ENCODE measurements around the gene HAUS3.

HAUS3 gene

DNA sequence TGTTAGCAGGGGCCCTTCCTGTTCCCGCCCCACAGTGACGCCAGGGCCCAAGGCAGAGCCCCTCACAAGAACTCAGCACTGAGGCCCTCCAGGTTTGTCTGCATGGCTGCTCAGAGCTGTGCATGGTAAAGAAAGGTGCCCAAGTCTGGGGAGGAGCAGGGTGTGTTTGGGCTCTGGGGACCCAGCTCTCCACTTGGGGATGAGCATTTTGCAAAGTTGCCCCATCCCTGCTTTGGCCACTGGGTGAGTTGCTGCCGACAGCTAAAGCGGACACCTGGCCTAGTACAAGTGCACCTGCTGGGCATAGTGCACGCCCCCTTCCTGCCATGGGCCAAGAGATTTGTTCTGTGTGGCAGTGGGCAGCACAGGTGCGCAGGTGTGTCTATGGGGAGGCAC, 22.0 kb upstream of the HAUS3 start:
- no peak for DNase-seq (ENCODE audit: low read depth, low spot score)

DNA sequence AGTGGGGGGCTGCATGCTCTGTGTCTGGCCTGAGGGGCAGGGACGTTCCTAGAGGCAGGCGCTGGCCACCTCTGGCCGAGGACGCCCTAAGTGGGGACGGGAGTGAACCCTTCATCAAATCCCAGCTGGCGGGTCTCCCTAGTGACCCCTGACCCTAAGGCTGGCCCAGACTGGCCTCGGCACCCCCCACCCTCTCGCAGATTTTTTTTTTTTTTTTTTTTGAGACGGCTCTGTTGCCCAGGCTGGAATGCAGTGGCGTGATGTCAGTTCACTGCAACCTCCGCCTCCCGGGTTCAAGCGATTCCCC, 21.0 kb upstream of the HAUS3 start:
- DNase-seq (ENCODE audit: low read depth, low spot score): no peak

GRCh38 chr4:2262145-2262943, 20.4 kb upstream of the HAUS3 start:
- DNase-seq (ENCODE audit: low read depth, low spot score): peak; percentile 95

- DNase-seq (ENCODE audit: low read depth, low spot score): no peak
Measured at GRCh38 chr4:2261853-2262144, 19.9 kb upstream of the HAUS3 start, which contains the start of gene MXD4. MXD4 (minus strand) TSS chr4:2262109; CDS start chr4:2261980, 129 bp downstream.

GRCh38 chr4:2261110-2261852, 19.4 kb upstream of the HAUS3 start:
- DNase-seq (ENCODE audit: low read depth, low spot score): no peak

DNA sequence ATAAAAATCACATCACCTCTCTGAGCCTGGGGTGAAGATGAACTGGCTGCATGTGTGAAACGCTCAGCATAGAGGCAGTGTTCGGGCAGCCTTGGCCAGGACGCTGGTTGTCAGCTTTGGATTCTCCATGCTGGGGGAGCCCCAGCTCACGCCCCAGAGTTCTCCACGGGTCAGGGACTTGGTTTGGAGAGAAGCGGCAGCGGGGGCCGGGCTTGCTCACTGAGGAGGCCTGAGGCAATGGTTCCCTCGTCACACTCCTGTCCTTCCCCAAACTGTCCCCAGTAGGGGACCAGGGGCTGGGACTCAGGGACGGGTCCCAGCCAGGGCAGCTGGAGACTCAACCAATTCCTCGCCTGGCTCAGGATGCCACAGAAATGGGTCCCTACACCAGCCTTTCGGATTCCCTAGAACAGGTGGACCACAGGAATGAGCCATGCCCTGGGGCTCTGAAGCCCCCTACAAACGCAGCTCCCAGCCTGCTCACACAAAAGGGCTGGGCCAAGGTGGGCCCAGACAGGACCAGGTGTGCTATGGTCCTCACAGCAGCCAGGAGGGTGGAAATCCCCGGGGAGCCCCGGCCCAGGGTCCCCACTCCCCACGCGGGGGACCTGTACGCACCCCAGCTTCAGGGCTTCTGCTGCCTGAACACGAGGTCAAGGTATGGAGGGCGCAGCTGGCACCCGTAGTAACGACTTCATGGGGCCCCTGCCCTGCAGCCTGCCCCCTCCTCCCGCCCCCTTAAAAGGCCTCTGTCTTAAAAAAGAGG, 18.6 kb upstream of the HAUS3 start:
- DNase-seq (ENCODE audit: low read depth, low spot score): no peak

DNA sequence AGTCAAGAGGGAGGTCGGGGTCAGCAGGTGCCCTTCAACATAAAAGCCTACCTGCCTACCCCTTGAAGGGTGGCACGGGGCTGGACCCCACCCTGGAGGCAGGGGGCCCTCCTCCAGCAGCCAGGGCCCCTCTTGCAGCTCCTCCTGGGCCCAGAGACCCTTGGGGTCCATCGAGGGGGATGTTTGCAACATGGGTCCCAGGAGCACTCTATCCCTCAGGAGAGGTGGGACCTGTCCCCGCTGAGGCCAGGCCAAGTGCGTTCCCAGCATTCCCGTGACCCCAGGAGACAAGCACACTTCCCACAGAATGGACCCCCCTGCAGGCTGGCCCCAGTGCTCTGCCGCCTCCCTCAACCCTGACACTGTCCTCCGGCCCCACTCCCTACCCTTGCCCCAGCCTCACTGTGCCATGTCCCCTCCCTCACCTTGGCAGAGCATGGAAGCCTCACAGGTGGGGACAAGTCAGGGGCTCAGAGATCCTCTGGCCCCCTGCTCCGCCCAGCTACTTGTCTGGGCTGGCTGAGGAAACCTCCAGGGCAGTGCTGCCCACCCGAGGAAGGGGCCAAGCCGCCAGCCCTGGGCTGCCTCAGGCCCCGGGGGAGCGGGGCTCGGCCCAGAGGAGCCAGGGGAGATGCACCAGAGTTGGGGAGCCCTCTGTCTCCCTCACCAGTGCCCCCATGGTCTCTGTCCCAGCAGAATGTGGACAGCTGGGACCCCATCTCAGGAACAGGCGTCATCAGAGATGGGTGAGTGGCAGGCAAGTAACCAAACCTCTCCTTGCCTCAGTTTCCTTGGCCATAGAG, 17.8 kb upstream of the HAUS3 start:
- DNase-seq (ENCODE audit: low read depth, low spot score): no peak

DNA sequence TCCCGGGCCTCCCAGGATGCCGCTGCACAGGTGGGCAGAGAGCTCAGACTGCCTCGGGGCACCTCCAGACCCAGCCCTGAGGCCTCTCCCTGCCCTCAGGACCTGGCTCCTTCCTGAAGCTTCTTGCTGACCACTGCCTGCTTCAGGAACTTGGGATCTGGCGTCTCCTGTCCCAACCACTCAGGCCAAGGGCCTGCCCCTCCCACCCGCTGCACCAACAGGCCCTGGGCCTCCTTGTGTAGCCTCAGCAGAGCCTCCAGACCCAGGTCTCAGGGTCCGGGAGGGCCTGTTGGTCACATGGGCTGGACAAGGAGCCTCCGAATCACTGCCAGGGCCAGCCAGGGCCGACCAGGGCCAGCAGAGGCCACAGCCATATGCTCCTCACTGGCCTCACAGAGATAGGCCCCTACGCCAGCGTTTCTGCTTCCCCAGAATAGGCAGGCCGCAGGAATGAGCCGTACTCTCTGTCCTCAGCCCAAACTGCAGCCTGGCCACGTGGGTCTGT, 17.2 kb upstream of the HAUS3 start:
- DNase-seq (ENCODE audit: low read depth, low spot score): no peak

- no peak for DNase-seq (ENCODE audit: low read depth, low spot score)
Measured at GRCh38 chr4:2258091-2259035, 16.4 kb upstream of the HAUS3 start.

DNA sequence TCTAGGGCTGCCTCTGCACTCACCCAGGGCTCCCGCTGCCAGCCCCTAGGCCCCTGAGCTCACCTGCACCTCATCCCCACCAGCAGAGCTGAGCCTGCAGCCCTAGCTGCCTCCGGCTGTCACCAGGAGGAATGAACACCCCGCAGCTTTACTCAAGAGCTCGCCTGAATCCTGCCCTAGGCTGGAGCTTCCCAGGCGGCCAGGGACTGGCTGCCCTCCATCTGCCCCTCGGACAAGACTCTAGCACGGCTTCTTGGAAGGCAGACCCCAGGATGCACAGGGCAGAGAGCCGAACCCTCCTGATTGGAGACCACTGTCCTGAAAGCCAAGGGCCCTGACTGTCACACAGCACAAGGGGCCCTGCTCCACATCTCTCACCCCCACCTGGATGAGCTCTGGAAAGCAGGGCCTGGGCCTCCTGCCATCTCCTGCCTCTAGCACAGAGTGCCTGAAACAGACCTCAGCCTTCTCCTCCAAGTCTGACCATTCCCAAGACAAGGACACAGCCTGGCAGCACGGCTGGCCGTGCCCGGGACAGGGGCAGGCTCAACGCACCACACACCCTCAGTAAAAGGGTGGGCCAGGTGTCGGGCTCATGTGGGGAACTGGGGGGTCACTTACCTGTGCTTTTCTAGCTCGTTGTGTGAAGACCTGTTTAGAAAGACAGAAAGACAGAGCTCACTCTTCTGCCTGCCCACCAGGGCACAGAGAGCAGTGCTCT, 15.6 kb upstream of the HAUS3 start:
- DNase-seq (ENCODE audit: low read depth, low spot score): no peak

- no peak for DNase-seq (ENCODE audit: low read depth, low spot score)
Measured at GRCh38 chr4:2256781-2257191, 14.9 kb upstream of the HAUS3 start.

- no peak for DNase-seq (ENCODE audit: low read depth, low spot score)
Measured at GRCh38 chr4:2256156-2256731, 14.3 kb upstream of the HAUS3 start.

- no peak for DNase-seq (ENCODE audit: low read depth, low spot score)
Measured at GRCh38 chr4:2255501-2256155, 13.7 kb upstream of the HAUS3 start.

DNA sequence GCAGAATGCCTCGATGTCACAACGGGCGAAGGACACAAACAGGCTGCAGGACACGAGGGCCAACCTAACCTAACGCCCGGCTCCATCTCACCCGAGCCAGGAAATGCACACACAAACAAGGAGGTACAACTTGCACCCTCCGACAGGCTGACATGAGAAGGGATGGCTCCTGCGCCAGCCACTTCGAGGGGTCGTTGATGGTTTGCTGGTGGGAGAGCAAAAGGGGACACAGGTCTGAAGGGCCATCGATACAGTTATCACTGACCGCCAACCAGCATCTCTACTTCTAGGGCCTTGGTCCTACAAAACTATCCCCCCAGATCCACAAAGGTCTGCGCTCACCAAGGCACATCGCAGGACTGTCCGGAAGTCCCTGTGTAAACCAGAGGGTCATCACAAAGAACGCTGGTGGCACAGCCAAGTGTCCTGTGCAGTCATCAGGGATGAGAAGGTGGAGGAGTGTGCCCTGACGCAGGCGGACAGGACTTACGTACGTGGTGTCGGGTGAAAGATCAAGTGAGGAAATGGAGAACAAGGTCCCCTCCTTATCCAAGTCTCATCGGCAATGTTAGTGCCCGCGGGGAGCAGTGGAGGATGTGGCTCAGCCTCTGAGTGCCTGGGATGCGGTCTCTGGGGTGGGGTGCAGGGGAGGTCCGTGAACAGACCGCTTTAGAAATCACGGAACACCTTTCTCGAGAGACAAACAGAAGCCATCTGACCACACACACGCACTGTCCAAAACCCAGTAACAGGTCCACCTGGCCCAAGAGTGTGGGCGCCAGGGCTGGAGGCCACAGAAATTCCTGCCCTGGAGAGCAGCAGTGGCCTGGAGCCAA, 13.0 kb upstream of the HAUS3 start:
- no peak for DNase-seq (ENCODE audit: low read depth, low spot score)

GRCh38 chr4:2253160-2254084, 11.5 kb upstream of the HAUS3 start:
- DNase-seq (ENCODE audit: low read depth, low spot score): no peak

GRCh38 chr4:2252530-2253091, 10.7 kb upstream of the HAUS3 start:
- DNase-seq (ENCODE audit: low read depth, low spot score): no peak
